Adrenal gland (tissue), 12 donors: ENCODE data around the gene PURA. TPM values are rescaled to one million over a fixed set of nuclear protein-coding genes. Genes with fewer than 3 reads are reported as not detected.
A peak's percentile ranks its signal among the peaks of the same experiment; 100 is the strongest.
"Not testable (repeated sequence)": the region's sequence is repeated elsewhere in the genome, so short reads cannot be mapped to it uniquely, and the experiment has no call there.

Experiments used
- DNase-seq, 7 donors: peaks; one replicate each; pipeline ENCODE4 v3.0.0-alpha.2; 2019 to 2020
- H3K27ac ChIP-seq, 5 donors: fragments of 200-600 bp; sonication (generic) in 4 of 5; 1 replicate in 3 of 5; 2 replicates in 2 of 5; pipeline versions ENCODE4 v1.5.1 to v1.8.0; 2016 to 2020; ENCODE audit warnings: mild to moderate bottlenecking in 1 of 5
- H3K27me3 ChIP-seq: fragments of 200-600 bp; 2 replicates; pipeline ENCODE4 v1.8.0; 2021
- H3K36me3 ChIP-seq, 2 donors: fragments of 200-600 bp; replicated peaks in 1 of 2; 1 replicate in 1 of 2; 2 replicates in 1 of 2; pipeline versions ENCODE4 v1.5.1 to v1.8.0; 2018 to 2022
- H3K4me1 ChIP-seq, 2 donors: fragments of 200-600 bp; replicated peaks in 1 of 2; 1 replicate in 1 of 2; 2 replicates in 1 of 2; pipeline versions ENCODE4 v1.5.1 to v1.8.0; 2018 to 2021
- H3K4me3 ChIP-seq, 4 donors: fragments of 200-600 bp; sonication (generic) in 3 of 4; one replicate each; pipeline ENCODE4 v1.5.1; 2016 to 2018
- H3K9me3 ChIP-seq, 3 donors: fragments of 200-600 bp; sonication (generic) in 1 of 3; replicated peaks in 1 of 3; 1 replicate in 2 of 3; 2 replicates in 1 of 3; pipeline versions ENCODE4 v1.5.1 to v1.8.0; 2016 to 2021
- POLR2A ChIP-seq, 2 donors: fragments of 450-650 bp; IDR thresholded peaks; one replicate each; pipeline ENCODE4 v1.6.1; 2017; ENCODE audit warnings: antibody characterized with exemption in 2 of 2, mild to moderate bottlenecking in 2 of 2, moderate library complexity in 1 of 2
- WGBS, 4 donors: extraction: QIAGEN DNeasy Blood & Tissue Kit in 2 of 4; methylation state at CpG; one replicate each; pipeline versions ENCODE4 v1.1.5 to v1.1.7; 2013 to 2017; 5-methylcytosine and 5-hydroxymethylcytosine counted together
- intact Hi-C, 2 donors: fragments of 100-400 bp; cut with DNase I; formaldehyde crosslinking; loops; one replicate each; pipeline versions ENCODE4 v1.14.1 to v1.15.0; 2022 to 2023
- polyA plus RNA-seq, 3 donors: library from polyadenylated mRNA; stranded (reverse); fragments of 200-250 nt in 2 of 3; fragments of 350-450 nt in 1 of 3; fragmentation: Illumina TruSeq in 1 of 3; extraction: RNeasy Lipid Tissue Mini Kit (QIAGEN cat#74804) in 1 of 3; gene quantifications; one replicate each; pipeline ENCODE4 v1.2.3, GENCODE V29; 2013 to 2014
- total RNA-seq, 9 donors: library from RNA; depleted of rRNA in 4 of 9; stranded (reverse); fragments of >200 nt in 4 of 9; fragments of 120-200 nt in 1 of 9; fragmentation: NEBNext Ultra II Directional in 1 of 9; extraction: Animal tissue kit (Norgen Biotek cat#: 25700) in 1 of 9; gene quantifications; one replicate each; pipeline versions ENCODE4 v1.1.0 to v1.2.4, GENCODE V29; 2013 to 2023
- TF ChIP-seq, protein P1 (sequence below), 6 experiments: fragments of 450-650 bp in 4 of 6; fragments of 200-600 bp in 2 of 6; sonication (generic) in 1 of 6; IDR thresholded peaks; 1 replicate in 5 of 6; 2 replicates in 1 of 6; pipeline versions ENCODE4 v1.5.1 to v1.8.0; 2016 to 2021; ENCODE audit warnings: antibody characterized with exemption in 6 of 6, mild to moderate bottlenecking in 2 of 6, moderate library complexity in 1 of 6
- donor health status: healthy with polysubstance abuse.
- donor health status: Bipolar disorder and iron deficiency.
- donor health status: DM: yes; HTN: yes; CAD: no.
- donor health status: DM: no; HTN: no; CAD: no.
- donor health status: DM: no; HTN: no; CAD: no.
- donor health status: DM: yes; HTN: yes; CAD: no.

PURA gene
- total and polyA plus RNA-seq, 12 donors = 4.9 to 37.0 (median 21.7) TPM

DNA sequence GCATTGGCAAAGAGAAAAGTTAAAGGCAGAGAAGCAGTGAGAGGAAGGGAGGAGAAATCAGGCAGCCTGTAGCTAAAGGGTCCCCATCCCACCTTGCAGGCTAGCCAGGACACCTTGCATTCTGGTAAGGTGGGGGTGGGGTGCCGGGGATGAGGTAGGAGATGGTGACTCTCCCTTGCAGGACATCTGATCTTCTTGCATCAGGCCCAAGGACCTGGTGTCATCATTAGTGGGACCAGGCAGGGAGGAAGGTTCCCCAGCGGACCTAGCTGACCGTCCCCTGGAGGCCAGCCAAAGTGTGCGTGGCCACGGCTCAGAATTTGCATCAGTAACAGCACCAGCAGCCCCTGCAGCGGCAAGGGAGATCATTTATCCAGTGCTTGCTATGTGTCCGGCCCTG is 39.3 kb downstream of the PURA start:
- 56 to 65% (median 57%) methylated on average over 6 to 7 of the region's 7 CpGs for WGBS, 4 donors
- intact Hi-C loops = loop anchor here (10.0 kb wide), 3 partner anchors 188 to 368 kb away; no protein-coding TSS in a partner anchor
- peaks cover 0 to 8% of the 10 kb centered on the region in 2 donors for H3K4me1 ChIP-seq
- no peak for DNase-seq
- no peak overlapping the region for H3K27ac ChIP-seq
- no peaks in the 10 kb centered on the region for H3K36me3 ChIP-seq
- no peaks in the 10 kb centered on the region for H3K27me3 ChIP-seq
- H3K4me3 ChIP-seq = no peak overlapping the region
- no peak for TF ChIP-seq POLR2A (IDR thresholded peaks at IDR 0.05)
- TF ChIP-seq, protein P1, sequence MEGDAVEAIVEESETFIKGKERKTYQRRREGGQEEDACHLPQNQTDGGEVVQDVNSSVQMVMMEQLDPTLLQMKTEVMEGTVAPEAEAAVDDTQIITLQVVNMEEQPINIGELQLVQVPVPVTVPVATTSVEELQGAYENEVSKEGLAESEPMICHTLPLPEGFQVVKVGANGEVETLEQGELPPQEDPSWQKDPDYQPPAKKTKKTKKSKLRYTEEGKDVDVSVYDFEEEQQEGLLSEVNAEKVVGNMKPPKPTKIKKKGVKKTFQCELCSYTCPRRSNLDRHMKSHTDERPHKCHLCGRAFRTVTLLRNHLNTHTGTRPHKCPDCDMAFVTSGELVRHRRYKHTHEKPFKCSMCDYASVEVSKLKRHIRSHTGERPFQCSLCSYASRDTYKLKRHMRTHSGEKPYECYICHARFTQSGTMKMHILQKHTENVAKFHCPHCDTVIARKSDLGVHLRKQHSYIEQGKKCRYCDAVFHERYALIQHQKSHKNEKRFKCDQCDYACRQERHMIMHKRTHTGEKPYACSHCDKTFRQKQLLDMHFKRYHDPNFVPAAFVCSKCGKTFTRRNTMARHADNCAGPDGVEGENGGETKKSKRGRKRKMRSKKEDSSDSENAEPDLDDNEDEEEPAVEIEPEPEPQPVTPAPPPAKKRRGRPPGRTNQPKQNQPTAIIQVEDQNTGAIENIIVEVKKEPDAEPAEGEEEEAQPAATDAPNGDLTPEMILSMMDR (IDR thresholded peaks at IDR 0.05) = no peak
- no peaks in the 10 kb centered on the region for H3K9me3 ChIP-seq

DNA sequence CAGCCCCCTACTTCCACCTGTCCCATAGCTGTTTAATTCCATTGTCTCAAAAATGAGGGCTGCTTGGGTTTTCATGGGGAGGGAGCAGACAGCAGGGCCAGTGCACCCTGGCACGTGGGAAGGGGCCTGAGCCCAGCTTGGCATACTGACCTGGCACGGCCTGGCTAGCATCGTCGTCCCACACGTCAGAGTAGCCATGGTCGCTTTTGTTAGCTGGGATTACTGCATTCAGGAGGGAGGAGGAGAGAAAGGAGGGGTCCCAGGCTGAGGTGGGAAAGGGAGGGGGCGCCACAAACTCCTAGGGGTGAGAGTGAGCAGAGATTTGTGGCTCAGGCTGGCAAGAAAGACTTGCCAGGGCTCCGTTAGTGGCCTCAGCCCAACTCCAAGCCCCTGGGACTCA is 40.0 kb downstream of the PURA start:
- Histone ChIP-seq H3K36me3 (no peaks in the 10 kb centered on the region), H3K27ac (no peak overlapping the region), H3K9me3 (no peaks in the 10 kb centered on the region), H3K4me3 (no peak overlapping the region), H3K4me1 (peaks cover 0 to 8% of the 10 kb centered on the region in 2 donors), H3K27me3 (no peaks in the 10 kb centered on the region)
- intact Hi-C loops = loop anchor here (10.0 kb wide), 3 partner anchors 189 to 369 kb away; no protein-coding TSS in a partner anchor
- TF ChIP-seq, protein P1 (IDR thresholded peaks at IDR 0.05) = no peak
- TF ChIP-seq POLR2A (IDR thresholded peaks at IDR 0.05) = no peak
- 82 to 86% (median 85%) methylated on average over 8 of the region's 8 CpGs for WGBS, 4 donors
- no peak for DNase-seq

- H3K4me3 ChIP-seq, H3K27me3 ChIP-seq, H3K27ac ChIP-seq, H3K36me3 ChIP-seq, H3K4me1 ChIP-seq, DNase-seq, H3K9me3 ChIP-seq: not testable (repeated sequence)
- 87 to 91% (median 90%) methylated on average over 21 of the region's 21 CpGs for WGBS, 4 donors
- intact Hi-C loops = loop anchor here (5.0 to 10.0 kb wide), 4 partner anchors 190 to 370 kb away; no protein-coding TSS in a partner anchor
Measured at GRCh38 chr5:140154710-140155381, 40.9 kb downstream of the PURA start.

- TF ChIP-seq POLR2A (IDR thresholded peaks at IDR 0.05) = no peak
- TF ChIP-seq, protein P1 (IDR thresholded peaks at IDR 0.05) = peak; percentile 82 to 98 (median 94)
- intact Hi-C loops = loop anchor here (2.0 to 10.0 kb wide), 5 partner anchors 82 to 372 kb away; no protein-coding TSS in a partner anchor
- Histone ChIP-seq H3K36me3 (no peaks in the 10 kb centered on the region), H3K9me3 (no peaks in the 10 kb centered on the region), H3K4me3 (peak overlapping the region in 2 of 4 donors; percentile 22 to 56), H3K4me1 (peaks cover 0 to 8% of the 10 kb centered on the region in 2 donors), H3K27ac (peak overlapping the region in 4 of 5 donors; percentile 29 to 83 (median 53)), H3K27me3 (no peaks in the 10 kb centered on the region)
- DNase-seq = peak; percentile 88 to 96 (median 91)
- 2 to 5% (median 3%) methylated on average over 4 to 30 of the region's 30 CpGs for whole genome bisulfite sequencing, 4 donors
Measured at GRCh38 chr5:140157032-140157781, 43.3 kb downstream of the PURA start.
